Superior temporal gyrus (tissue), 1 donor: ENCODE data around the gene ZNF652.
"Not testable (repeated sequence)": the region's sequence is repeated elsewhere in the genome, so short reads cannot be mapped to it uniquely, and the experiment has no call there.

Source experiments
- DNase-seq: peaks from one replicate; pipeline ENCODE4 v3.0.0-alpha.2; 2016; ENCODE audit errors: extremely low spot score

Gene ZNF652

GRCh38 chr17:49261540-49261939, 100.5 kb downstream of the ZNF652 start:
- DNase-seq: not testable (repeated sequence)

GRCh38 chr17:49260817-49261291, 101.2 kb downstream of the ZNF652 start:
- DNase-seq: no peak

GRCh38 chr17:49260011-49260816, 101.8 kb downstream of the ZNF652 start:
- no peak for DNase-seq

GRCh38 chr17:49259663-49260010, 102.4 kb downstream of the ZNF652 start:
- DNase-seq: no peak

- no peak for DNase-seq
These were observed 103.7 kb downstream of the ZNF652 start for GRCh38 chr17:49258394-49258793.

- no peak for DNase-seq
These were observed 106.9 kb downstream of the ZNF652 start for GRCh38 chr17:49255125-49255524.

- no peak for DNase-seq
These were observed 108.0 kb downstream of the ZNF652 start for GRCh38 chr17:49254066-49254465.

GRCh38 chr17:49252148-49252695, 109.8 kb downstream of the ZNF652 start:
- no peak for DNase-seq

- no peak for DNase-seq
These were observed 112.0 kb downstream of the ZNF652 start for GRCh38 chr17:49249890-49250522.

- DNase-seq: no peak
These were observed 112.7 kb downstream of the ZNF652 start for GRCh38 chr17:49249292-49249794.

GRCh38 chr17:49247944-49248343, 114.1 kb downstream of the ZNF652 start:
- no peak for DNase-seq

GRCh38 chr17:49244839-49245238, 117.2 kb downstream of the ZNF652 start:
- no peak for DNase-seq
